Measurements from ENCODE around the gene KIF9.
"Not testable (repeated sequence)": the region's sequence is repeated elsewhere in the genome, so short reads cannot be mapped to it uniquely, and the experiment has no call there.

Gene KIF9

GRCh38 chr3:47282424-47283192 is at the start of gene KIF9, which contains the start of gene KLHL18:
TSS of gene KIF9 (minus strand) at chr3:47282799. CDS start at chr3:47277374, 5,425 bp downstream.
TSS of gene KLHL18 (plus strand) at chr3:47282944. CDS start at chr3:47282966, 22 bp downstream.
- DNase-seq: peak; percentile 97 to 98

GRCh38 chr3:47324278-47324865 is 41.8 kb upstream of the KIF9 start:
- peak; percentile 54 to 63 for DNase-seq

- no peak for DNase-seq
Observed at GRCh38 chr3:47323431-47324277, 41.1 kb upstream of the KIF9 start.

GRCh38 chr3:47319956-47320355 is 37.4 kb upstream of the KIF9 start:
- DNase-seq: no peak

GRCh38 chr3:47318916-47319315 is 36.3 kb upstream of the KIF9 start:
- DNase-seq: no peak

GRCh38 chr3:47316151-47316550 is 33.6 kb upstream of the KIF9 start:
- not testable (repeated sequence) for DNase-seq

GRCh38 chr3:47315069-47315647 is 32.6 kb upstream of the KIF9 start:
- no peak for DNase-seq

GRCh38 chr3:47314056-47314764 is 31.6 kb upstream of the KIF9 start:
- no peak for DNase-seq

- DNase-seq: no peak
Observed at GRCh38 chr3:47313341-47314055, 30.9 kb upstream of the KIF9 start.

GRCh38 chr3:47310391-47310790 is 27.8 kb upstream of the KIF9 start:
- DNase-seq: no peak

GRCh38 chr3:47309231-47309630 is 26.6 kb upstream of the KIF9 start:
- DNase-seq: not testable (repeated sequence)

GRCh38 chr3:47306022-47306421 is 23.4 kb upstream of the KIF9 start:
- no peak for DNase-seq

GRCh38 chr3:47301456-47301855 is 18.9 kb upstream of the KIF9 start:
- no peak for DNase-seq

GRCh38 chr3:47299381-47300318 is 17.1 kb upstream of the KIF9 start:
- DNase-seq: no peak

- DNase-seq: no peak
Observed at GRCh38 chr3:47298439-47298838, 15.8 kb upstream of the KIF9 start.

GRCh38 chr3:47296562-47297302 is 14.1 kb upstream of the KIF9 start:
- no peak for DNase-seq

GRCh38 chr3:47295976-47296375 is 13.4 kb upstream of the KIF9 start:
- no peak for DNase-seq

- DNase-seq: no peak
Observed at GRCh38 chr3:47295322-47295721, 12.7 kb upstream of the KIF9 start.

- DNase-seq: no peak
Observed at GRCh38 chr3:47294392-47294791, 11.8 kb upstream of the KIF9 start.

GRCh38 chr3:47293822-47294221 is 11.2 kb upstream of the KIF9 start:
- no peak for DNase-seq

Data from CD4-positive, alpha-beta T cell treated with Interleukin-1 beta for 1 hour (primary cell).